ENCODE results near the gene DECR2. TPM values are rescaled to one million over a fixed set of nuclear protein-coding genes. Genes with fewer than 3 reads are reported as not detected.
"Not testable (repeated sequence)": the region's sequence is repeated elsewhere in the genome, so short reads cannot be mapped to it uniquely, and the experiment has no call there.

DECR2 gene
- total and polyA plus RNA-seq, 2 of the 4 experiments (the other 2 are of a cell fraction) = 3.9 to 26.7 TPM

DNA sequence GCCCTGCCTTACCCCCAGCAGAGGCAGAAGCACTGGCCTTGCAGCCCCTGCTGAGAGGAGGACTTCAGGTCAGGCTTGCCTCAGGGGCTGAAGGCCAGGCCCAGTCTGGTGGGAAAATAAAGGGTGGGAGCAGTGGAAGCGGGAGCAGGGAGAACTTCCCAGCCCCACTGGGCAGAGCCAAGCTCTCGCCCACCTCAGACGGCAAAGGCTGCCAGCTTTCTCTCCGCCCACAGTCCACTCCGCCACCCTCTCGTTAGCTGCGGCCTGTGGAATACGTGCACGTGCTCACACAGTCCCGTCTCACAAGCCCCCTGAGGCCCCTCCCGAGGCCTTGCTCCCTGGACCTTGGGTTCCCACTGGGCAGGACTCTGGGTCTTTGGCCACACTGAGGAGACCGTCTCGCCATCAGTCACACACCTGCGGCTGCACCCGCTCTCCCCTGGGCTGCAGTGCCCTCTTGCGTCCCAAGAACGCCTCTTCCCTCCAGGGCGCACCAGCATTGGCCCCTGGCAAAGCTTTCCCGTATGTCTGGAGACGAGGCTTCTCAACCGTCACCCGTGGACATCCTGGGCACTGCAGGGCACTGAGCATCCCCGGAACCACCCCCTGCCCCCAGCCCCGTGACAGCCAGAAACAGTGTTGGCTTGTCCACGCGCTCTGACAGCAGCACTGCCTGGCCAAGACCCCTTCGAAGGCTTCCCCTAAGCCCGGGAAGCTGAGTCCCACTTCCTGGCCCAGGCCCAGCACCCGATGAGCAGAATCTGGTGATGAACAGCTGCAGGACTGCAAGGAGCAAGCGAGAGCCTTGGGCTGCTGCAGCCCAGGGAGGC lies 39.6 kb upstream of the DECR2 start (continued):
- no peak for TF ChIP-seq FOS (IDR thresholded peaks at IDR 0.05; ENCODE audit: low read depth, low read length)

DNA sequence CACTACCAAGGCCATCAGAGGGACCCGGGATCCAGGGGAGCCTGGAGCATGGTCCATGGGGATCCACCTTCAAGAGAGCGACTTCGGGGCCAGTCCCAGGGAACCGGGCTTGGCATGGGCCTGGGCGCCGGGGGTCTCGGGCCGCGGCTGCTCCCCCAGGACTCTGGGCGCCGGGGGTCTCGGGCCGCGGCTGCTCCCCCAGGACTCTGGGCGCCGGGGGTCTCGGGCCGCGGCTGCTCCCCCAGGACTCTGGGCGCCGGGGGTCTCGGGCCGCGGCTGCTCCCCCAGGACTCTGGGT lies 39.0 kb upstream of the DECR2 start:
- DNase-seq; H3K4me3 ChIP-seq (ENCODE audit: insufficient read depth, low read depth, low read length); H4K20me1 ChIP-seq (ENCODE audit: insufficient read depth, low read length); H3K9me3 ChIP-seq (ENCODE audit: control insufficient read depth, insufficient read depth, low read length); H3K79me1 ChIP-seq (ENCODE audit: low read depth in 1 of 2, low read length in 2 of 2); H3K23ac ChIP-seq (ENCODE audit: low read depth, low read length); H2AK9ac ChIP-seq (replicated peaks; ENCODE audit: low read depth, low read length, poor library complexity); H4K91ac ChIP-seq (ENCODE audit: insufficient read depth, low read depth, low read length); H3K27ac ChIP-seq (ENCODE audit: insufficient read depth, low read length); H3K18ac ChIP-seq (ENCODE audit: low read depth, low read length); H3K56ac ChIP-seq (ENCODE audit: extremely low read depth, insufficient read depth, low read length); H4K5ac ChIP-seq (ENCODE audit: low read depth, low read length); H2BK15ac ChIP-seq (ENCODE audit: low read depth, low read length); BruUV-seq (replicated peaks); H2BK120ac ChIP-seq (ENCODE audit: low read depth, low read length); intact Hi-C loops (cut with micrococcal nuclease); H2AFZ ChIP-seq (replicated peaks; ENCODE audit: low read length, poor library complexity); POLR2A ChIA-PET (ENCODE audit: unreplicated experiment); in situ Hi-C loops (cut with MboI; ENCODE audit: low sequenced_read_pairs); H2BK20ac ChIP-seq (ENCODE audit: low read depth, low read length); H2AK5ac ChIP-seq (ENCODE audit: low read depth, low read length); H3K4me1 ChIP-seq (ENCODE audit: control insufficient read depth, insufficient read depth, low read length); H3K9ac ChIP-seq (ENCODE audit: low read depth, low read length); H3K4ac ChIP-seq (ENCODE audit: low read depth, low read length); H3K9me1 ChIP-seq (ENCODE audit: insufficient read depth, low read length); H2BK5ac ChIP-seq (ENCODE audit: low read depth, low read length, poor library complexity, severe bottlenecking); H3K4me2 ChIP-seq (ENCODE audit: low read depth, low read length); H3K27me3 ChIP-seq (ENCODE audit: control insufficient read depth, insufficient read depth, low read length); H4K8ac ChIP-seq (ENCODE audit: low read depth in 2 of 2, low read length in 2 of 2); dilution Hi-C loops (cut with HindIII; ENCODE audit: low sequenced_read_pairs, unreplicated experiment); H3K14ac ChIP-seq (replicated peaks; ENCODE audit: low read depth, low read length): not testable (repeated sequence)
- CTCF ChIA-PET = interaction anchor here (0.5 to 2.2 kb wide), 9 partner anchors 8 to 266 kb away, joined by 3 to 10 read pairs (median 4); partner anchors contain the start of gene MRPL28
- 60% methylated on average over 1 of the region's 24 CpGs; no CpG with 5 or more reads in 1 of the 2 experiments for WGBS, 2 experiments (ENCODE audit: extremely low coverage in 2 of 2, insufficient read length in 1 of 2)
- peaks cover 13% of the 10 kb centered on the region for H3K36me3 ChIP-seq (ENCODE audit: control insufficient read depth, insufficient read depth, low read length)
- peak; percentile 10 for ATAC-seq (ENCODE audit: low read depth)

Data from IMR-90 (cell line).